ENCODE measurements around the gene SUN3. TPM values are rescaled to one million over a fixed set of nuclear protein-coding genes. Genes with fewer than 3 reads are reported as not detected.

The SUN3 gene
- total and polyA plus RNA-seq, 2 of the 13 experiments (the other 11 are each of a cell fraction or from before 2014, with no cell fraction given): not detected

DNA sequence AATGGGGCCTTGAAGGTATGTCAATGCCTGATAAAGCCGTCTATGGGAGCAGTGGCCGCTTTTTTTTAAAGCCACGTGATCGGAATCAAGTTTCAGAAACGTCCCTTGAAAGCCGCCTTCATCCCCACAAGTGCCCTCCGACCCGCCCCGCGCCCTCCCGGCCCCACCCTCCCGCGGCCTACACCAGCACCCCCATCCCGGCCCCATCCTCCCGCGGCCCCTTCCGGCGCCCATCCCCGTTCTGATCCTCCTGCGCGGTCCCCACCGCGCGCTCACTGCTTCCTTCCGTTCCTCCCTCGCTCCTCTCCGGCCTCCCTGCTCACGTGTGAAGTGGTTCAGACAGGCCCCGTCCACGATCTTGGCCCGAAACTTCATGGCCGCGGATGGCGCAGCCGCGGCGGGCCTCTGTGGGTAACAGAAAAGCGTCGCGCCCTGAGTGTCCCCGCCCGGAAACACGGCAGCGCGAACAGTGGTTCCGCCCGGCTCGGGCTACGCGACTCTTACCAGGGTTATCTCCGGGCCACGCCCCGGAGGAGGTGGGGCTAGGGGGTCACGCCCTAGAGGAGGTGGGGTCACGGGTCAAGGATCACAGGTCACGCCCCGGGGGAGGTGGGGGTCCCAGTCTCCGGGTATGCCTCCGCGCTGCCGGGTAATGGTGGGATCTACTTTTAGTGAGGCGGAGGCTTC is 49.6 kb downstream of the SUN3 start, which contains the start of gene HUS1 (continued):
- TF ChIP-seq ZNF33B (CRISPR knock-in tag; IDR thresholded peaks at IDR 0.05) (peak; percentile 79; the same call in 1 of the 2 replicates), KDM5A (IDR thresholded peaks at IDR 0.05; ENCODE audit: borderline replicate concordance, low read length) (peak; percentile 94), NR1H2 (CRISPR knock-in tag; IDR thresholded peaks at IDR 0.05; ENCODE audit: borderline replicate concordance, low read depth) (no peak), ZNF572 (CRISPR knock-in tag; IDR thresholded peaks at IDR 0.05) (0 out of 2 replicates have a peak, but pooled peaks have one; percentile 52), WIZ (CRISPR knock-in tag; IDR thresholded peaks at IDR 0.05) (peak; percentile 85; the same call in 1 of the 2 replicates), FOSL1 (CRISPR knock-in tag; IDR thresholded peaks at IDR 0.05; ENCODE audit: borderline replicate concordance) (no peak), ZNF460 (CRISPR knock-in tag; IDR thresholded peaks at IDR 0.05; ENCODE audit: borderline replicate concordance) (peak; percentile 67; the same call in 1 of the 2 replicates), NCOA1 (CRISPR knock-in tag; IDR thresholded peaks at IDR 0.05) (0 out of 2 replicates have a peak, but pooled peaks have one; percentile 57), SAFB2 (CRISPR knock-in tag; IDR thresholded peaks at IDR 0.05; ENCODE audit: borderline replicate concordance, low read depth) (peak; percentile 66; the same call in 1 of the 2 replicates), SAP130 (CRISPR knock-in tag; IDR thresholded peaks at IDR 0.05; ENCODE audit: low read depth) (peak; percentile 72), ZBTB21 (CRISPR knock-in tag; IDR thresholded peaks at IDR 0.05) (peak; percentile 23; the same call in 1 of the 2 replicates), KLF16 (CRISPR knock-in tag; IDR thresholded peaks at IDR 0.05) (peak in 1 of 2 experiments; percentile 93; a peak in 2 of 4 replicates), ZNF468 (CRISPR knock-in tag; IDR thresholded peaks at IDR 0.05) (no peak), ZNF496 (CRISPR knock-in tag; IDR thresholded peaks at IDR 0.05; ENCODE audit: insufficient replicate concordance) (no peak), DMAP1 (CRISPR knock-in tag; IDR thresholded peaks at IDR 0.05) (peak; percentile 94), ZNF124 (CRISPR knock-in tag; IDR thresholded peaks at IDR 0.05) (peak; percentile 97), ZSCAN31 (CRISPR knock-in tag; IDR thresholded peaks at IDR 0.05; ENCODE audit: low read depth) (no peak), MTA3 (CRISPR knock-in tag; IDR thresholded peaks at IDR 0.05) (no peak), SIN3A (IDR thresholded peaks at IDR 0.05; ENCODE audit: borderline replicate concordance, low read depth, low read length) (no peak), NR2F6 (IDR thresholded peaks at IDR 0.05) (peak; percentile 98), NR2F6 (CRISPR knock-in tag; IDR thresholded peaks at IDR 0.05) (peak; percentile 98), U2AF2 (IDR thresholded peaks at IDR 0.05; ENCODE audit: low read depth, low read length) (no peak), MYC (CRISPR knock-in tag; IDR thresholded peaks at IDR 0.05; ENCODE audit: borderline replicate concordance) (peak; percentile 90)
- TF ChIP-seq, protein P1, sequence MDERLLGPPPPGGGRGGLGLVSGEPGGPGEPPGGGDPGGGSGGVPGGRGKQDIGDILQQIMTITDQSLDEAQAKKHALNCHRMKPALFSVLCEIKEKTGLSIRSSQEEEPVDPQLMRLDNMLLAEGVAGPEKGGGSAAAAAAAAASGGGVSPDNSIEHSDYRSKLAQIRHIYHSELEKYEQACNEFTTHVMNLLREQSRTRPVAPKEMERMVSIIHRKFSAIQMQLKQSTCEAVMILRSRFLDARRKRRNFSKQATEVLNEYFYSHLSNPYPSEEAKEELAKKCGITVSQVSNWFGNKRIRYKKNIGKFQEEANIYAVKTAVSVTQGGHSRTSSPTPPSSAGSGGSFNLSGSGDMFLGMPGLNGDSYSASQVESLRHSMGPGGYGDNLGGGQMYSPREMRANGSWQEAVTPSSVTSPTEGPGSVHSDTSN (CRISPR knock-in tag; IDR thresholded peaks at IDR 0.05): no peak
- TF ChIP-seq, protein P2, sequence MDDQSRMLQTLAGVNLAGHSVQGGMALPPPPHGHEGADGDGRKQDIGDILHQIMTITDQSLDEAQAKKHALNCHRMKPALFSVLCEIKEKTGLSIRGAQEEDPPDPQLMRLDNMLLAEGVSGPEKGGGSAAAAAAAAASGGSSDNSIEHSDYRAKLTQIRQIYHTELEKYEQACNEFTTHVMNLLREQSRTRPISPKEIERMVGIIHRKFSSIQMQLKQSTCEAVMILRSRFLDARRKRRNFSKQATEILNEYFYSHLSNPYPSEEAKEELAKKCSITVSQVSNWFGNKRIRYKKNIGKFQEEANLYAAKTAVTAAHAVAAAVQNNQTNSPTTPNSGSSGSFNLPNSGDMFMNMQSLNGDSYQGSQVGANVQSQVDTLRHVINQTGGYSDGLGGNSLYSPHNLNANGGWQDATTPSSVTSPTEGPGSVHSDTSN (CRISPR knock-in tag; IDR thresholded peaks at IDR 0.05; ENCODE audit: borderline replicate concordance): no peak
- TF ChIP-seq, protein P3, sequence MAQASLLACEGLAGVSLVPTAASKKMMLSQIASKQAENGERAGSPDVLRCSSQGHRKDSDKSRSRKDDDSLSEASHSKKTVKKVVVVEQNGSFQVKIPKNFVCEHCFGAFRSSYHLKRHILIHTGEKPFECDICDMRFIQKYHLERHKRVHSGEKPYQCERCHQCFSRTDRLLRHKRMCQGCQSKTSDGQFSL (CRISPR knock-in tag; IDR thresholded peaks at IDR 0.05): peak; percentile 93; the same call in 1 of the 2 replicates
- TF ChIP-seq, protein P4, sequence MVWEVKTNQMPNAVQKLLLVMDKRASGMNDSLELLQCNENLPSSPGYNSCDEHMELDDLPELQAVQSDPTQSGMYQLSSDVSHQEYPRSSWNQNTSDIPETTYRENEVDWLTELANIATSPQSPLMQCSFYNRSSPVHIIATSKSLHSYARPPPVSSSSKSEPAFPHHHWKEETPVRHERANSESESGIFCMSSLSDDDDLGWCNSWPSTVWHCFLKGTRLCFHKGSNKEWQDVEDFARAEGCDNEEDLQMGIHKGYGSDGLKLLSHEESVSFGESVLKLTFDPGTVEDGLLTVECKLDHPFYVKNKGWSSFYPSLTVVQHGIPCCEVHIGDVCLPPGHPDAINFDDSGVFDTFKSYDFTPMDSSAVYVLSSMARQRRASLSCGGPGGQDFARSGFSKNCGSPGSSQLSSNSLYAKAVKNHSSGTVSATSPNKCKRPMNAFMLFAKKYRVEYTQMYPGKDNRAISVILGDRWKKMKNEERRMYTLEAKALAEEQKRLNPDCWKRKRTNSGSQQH (CRISPR knock-in tag; IDR thresholded peaks at IDR 0.05; ENCODE audit: low read depth): peak; percentile 92

Data from HepG2 (cell line).